Inferior parietal cortex (tissue), 1 donor: Measurements from ENCODE around the gene MAN2A2.

Source experiments
- DNase-seq: peaks from one replicate; pipeline ENCODE4 v3.0.0-alpha.2; 2016; ENCODE audit errors: extremely low spot score

MAN2A2 gene

DNA sequence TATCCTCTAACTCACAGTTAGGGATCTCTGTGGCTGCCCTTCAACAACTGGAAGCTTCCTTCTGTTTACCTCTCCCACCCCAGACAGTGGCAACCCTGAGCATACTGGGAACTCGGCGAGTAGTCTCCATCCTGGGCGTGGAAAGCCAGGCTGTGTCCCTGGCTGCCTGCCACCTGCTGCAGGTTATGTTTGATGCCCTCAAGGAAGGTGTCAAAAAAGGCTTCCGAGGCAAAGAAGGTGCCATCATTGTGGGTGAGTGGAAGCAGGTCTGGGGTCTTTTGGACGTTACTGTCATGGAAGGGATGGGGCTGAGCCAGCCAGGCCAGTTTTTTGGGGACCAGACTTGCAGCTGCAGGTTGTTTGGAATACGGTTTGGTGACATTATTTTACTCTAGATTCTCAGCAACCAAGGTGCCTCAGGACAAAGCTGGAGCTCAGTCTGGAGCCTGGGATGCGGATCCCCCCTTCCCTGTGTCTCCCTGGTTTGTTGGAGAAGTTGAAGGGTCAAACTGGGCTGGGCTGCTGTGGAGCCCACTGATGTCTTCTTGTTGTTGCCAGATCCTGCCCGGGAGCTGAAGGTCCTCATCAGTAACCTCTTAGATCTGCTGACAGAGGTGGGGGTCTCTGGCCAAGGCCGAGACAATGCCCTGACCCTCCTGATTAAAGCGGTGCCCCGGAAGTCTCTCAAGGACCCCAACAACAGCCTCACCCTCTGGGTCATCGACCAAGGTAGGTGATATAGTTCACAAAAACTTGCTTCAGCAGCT is 39.4 kb downstream of the MAN2A2 start:
- DNase-seq = no peak

DNA sequence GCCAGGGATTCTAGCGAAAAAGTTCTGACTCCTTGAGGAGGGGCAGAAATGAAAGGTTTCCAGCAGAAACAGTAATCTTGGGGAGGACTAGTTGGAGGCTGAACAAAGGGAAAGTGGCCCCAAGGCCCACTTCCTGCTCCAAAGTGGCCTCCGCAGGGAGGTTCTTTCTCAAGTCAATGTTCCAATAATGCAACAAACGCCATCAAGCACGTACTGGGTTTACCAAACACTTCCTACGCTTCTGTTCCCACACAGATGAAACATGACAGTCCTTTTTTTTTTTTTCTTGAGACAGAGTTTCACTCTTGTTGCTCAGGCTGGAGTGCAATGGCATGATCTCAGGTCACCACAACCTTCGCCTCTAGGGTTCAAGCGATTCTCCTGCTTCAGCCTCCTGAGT is 42.0 kb downstream of the MAN2A2 start:
- no peak for DNase-seq

DNA sequence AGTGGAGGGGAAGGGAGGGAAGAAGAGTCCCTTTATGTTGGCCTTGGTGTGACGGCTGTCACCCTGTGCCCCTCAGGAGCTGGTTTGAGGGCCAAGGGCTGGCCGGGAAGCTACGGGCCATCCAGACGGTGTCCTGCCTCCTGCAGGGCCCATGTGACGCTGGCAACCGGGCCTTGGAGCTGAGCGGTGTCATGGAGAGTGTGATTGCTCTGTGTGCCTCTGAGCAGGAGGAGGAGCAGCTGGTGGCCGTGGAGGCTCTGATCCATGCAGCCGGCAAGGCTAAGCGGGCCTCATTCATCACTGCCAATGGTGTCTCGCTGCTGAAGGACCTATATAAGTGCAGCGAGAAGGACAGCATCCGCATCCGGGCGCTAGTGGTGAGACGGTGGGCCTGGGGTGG is 43.4 kb downstream of the MAN2A2 start:
- no peak for DNase-seq

DNA sequence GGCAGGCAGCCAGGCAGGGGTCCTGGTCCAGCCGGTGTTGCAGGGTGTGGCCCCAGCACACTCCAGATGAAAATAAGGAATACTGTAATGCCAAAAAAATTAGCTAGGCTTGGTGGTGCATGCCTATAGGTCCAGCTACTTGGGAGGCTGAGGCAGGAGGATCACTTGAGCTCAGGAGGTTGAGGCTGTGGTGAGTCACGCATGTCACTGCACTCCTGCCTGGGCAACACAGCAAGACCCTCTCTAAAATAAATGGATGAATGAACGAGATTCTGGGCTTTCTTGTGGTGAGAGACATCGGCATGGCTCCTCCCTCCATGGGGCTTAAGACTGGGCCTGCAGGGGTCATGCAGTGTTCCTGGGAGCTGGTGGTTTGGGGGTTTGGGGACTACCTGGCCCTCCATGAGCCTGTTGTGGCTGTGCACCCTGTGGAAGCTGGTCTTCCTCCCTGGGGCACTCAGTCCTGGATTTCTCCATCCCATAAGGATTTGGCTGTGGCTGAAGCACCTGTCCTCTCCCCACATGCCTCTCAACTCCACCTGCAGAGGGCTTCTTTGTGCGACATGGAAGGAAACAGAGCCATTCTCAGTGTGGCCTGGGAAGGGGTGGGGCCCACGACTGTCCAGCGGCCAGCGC is 44.0 kb downstream of the MAN2A2 start:
- no peak for DNase-seq

GRCh38 chr15:90947577-90948357 is 44.7 kb downstream of the MAN2A2 start:
- no peak for DNase-seq

GRCh38 chr15:90948506-90948905 is 45.4 kb downstream of the MAN2A2 start:
- no peak for DNase-seq

GRCh38 chr15:90949979-90950675 is 47.0 kb downstream of the MAN2A2 start:
- DNase-seq = no peak

GRCh38 chr15:90950676-90951075 is 47.6 kb downstream of the MAN2A2 start:
- DNase-seq = no peak

DNA sequence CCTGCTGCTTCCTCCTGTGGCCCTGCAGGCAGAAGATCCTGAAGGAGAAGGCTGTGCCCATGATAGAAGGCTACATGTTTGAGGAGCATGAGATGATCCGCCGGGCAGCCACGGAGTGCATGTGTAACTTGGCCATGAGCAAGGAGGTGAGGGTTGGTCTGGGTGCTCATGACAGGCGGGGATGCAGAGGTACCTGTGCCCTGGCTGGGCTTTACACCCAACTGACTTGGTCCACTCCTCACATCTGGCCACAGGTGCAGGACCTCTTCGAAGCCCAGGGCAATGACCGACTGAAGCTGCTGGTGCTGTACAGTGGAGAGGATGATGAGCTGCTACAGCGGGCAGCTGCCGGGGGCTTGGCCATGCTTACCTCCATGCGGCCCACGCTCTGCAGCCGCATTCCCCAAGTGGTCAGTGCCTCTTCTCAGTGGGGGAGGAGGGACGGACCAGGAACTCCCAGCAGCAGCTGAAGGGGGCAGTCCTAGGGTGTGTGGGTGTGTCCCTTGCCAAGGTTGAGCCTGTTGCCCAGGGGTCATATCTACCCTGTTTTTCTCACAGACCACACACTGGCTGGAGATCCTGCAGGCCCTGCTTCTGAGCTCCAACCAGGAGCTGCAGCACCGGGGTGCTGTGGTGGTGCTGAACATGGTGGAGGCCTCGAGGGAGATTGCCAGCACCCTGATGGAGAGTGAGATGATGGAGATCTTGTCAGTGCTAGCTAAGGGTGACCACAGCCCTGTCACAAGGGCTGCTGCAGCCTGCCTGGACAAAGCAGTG is 50.0 kb downstream of the MAN2A2 start:
- DNase-seq = no peak

DNA sequence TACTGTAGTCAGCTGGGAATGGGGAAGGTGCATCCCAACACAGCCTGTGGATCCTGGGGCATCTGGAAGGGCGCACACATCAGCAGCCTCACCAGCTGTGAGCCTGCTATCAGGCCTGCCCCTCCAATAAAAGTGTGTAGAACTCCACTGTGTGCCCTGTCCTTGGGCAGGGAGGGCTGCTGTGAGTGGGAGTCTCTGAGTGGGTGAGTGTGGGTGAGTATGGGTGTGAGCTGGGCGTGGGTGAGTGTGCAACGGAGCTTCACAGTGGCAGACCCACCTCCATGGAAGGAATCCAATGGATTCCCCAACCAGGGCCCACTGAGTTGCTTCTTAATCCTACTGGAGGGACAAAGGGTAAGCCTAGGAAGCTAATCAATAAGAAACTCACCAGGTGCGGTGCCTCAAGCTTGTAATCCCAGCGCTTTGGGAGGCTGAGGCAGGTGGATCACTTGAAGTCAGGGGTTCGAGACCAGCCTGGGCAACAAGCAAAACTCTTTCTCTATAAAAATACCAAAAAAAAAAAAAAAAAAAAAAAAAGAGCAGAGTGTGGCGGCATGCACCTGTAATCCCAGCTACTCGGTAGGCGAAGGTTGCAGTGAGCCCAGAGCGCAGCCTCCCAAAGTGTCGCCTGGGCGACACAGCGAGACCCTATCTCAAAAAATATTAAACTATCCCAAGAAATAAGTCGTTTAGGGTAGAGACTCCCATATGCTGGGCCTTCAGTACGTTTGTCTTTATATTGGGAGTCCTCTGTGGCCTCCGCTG is 51.0 kb downstream of the MAN2A2 start:
- no peak for DNase-seq

GRCh38 chr15:90954712-90955623 is 51.9 kb downstream of the MAN2A2 start, which contains the start of gene RCCD1:
Gene RCCD1, plus strand, starts transcription at chr15:90954884. Its CDS starts 1,851 bp downstream, at chr15:90956735.
- peak; percentile 96 for DNase-seq

DNA sequence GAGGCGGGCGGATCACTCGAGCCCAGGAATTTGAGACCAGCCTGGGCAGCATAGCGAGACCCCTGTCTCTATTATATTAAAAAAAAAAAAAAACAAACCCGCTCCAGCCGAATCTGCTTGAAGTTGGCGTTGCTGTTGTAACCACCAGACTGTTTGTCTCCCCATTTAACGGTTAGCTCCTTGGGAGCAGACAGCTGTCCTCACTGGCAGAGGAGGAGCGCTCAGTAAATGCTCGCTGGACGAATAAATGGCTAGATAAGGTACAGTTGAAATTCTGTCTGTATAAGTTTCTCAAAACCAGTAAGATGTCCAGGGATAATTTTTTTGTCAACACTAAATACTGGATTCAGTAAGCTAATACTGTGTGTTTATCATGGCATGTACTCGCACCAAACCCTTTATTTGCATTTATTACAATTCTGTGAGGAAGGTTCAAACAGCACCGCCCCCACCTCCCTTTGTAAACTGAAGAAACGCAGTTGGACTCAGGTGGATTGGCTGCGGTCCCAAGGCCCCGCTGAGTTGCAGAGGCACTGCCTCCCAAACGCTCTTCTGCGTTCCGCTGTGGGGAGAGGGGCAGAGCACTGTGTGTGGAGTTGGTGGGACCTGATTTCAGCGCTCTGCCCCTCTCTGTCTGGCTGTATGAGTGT is 52.6 kb downstream of the MAN2A2 start:
- no peak for DNase-seq

- peak; percentile 77 for DNase-seq
These were observed 53.4 kb downstream of the MAN2A2 start for GRCh38 chr15:90956274-90957030.

- no peak for DNase-seq
These were observed 54.1 kb downstream of the MAN2A2 start for GRCh38 chr15:90957031-90957790.

GRCh38 chr15:90957791-90958190 is 54.7 kb downstream of the MAN2A2 start:
- no peak for DNase-seq

GRCh38 chr15:90959028-90959595 is 56.0 kb downstream of the MAN2A2 start:
- DNase-seq = no peak

DNA sequence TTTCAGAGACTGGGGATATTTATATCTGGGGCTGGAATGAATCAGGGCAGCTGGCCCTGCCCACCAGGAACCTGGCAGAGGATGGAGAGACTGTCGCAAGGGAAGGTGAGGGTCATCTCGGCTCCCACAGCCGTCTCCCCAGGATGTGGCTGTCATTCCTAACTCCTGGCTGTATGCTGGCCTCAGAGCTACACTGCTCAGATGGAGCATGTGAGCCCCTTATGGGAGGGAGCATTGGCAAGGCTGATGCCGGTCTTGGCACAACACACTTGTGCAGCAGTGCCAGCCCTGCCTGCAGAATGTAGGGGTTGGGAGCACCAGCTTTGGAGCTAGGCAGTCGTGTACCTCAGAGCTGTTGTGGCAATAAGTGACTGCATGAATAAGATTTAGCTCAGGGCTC is 56.8 kb downstream of the MAN2A2 start:
- DNase-seq = peak; percentile 47
